Measurements from ENCODE around the gene RRAGD.

- TF ChIP-seq, protein P1, sequence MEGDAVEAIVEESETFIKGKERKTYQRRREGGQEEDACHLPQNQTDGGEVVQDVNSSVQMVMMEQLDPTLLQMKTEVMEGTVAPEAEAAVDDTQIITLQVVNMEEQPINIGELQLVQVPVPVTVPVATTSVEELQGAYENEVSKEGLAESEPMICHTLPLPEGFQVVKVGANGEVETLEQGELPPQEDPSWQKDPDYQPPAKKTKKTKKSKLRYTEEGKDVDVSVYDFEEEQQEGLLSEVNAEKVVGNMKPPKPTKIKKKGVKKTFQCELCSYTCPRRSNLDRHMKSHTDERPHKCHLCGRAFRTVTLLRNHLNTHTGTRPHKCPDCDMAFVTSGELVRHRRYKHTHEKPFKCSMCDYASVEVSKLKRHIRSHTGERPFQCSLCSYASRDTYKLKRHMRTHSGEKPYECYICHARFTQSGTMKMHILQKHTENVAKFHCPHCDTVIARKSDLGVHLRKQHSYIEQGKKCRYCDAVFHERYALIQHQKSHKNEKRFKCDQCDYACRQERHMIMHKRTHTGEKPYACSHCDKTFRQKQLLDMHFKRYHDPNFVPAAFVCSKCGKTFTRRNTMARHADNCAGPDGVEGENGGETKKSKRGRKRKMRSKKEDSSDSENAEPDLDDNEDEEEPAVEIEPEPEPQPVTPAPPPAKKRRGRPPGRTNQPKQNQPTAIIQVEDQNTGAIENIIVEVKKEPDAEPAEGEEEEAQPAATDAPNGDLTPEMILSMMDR (IDR thresholded peaks at IDR 0.05 in 4 of 5, conservative IDR thresholded peaks at IDR 0.05 in 1 of 5), result no peak
- no peak for TF ChIP-seq POLR2A (IDR thresholded peaks at IDR 0.05)
Observed at GRCh38 chr6:89454300-89454699, 42.2 kb upstream of the RRAGD start.
